NCI-H1417 treated with DMSO at 0.1 percent for 48 hours (cell line): ENCODE measurements around the gene PCDH15.

ENCODE experiments used
- DNase-seq: peaks from one replicate; lab custom pipeline; 2025; lab: John Stamatoyannopoulos, UW

The PCDH15 gene

DNA sequence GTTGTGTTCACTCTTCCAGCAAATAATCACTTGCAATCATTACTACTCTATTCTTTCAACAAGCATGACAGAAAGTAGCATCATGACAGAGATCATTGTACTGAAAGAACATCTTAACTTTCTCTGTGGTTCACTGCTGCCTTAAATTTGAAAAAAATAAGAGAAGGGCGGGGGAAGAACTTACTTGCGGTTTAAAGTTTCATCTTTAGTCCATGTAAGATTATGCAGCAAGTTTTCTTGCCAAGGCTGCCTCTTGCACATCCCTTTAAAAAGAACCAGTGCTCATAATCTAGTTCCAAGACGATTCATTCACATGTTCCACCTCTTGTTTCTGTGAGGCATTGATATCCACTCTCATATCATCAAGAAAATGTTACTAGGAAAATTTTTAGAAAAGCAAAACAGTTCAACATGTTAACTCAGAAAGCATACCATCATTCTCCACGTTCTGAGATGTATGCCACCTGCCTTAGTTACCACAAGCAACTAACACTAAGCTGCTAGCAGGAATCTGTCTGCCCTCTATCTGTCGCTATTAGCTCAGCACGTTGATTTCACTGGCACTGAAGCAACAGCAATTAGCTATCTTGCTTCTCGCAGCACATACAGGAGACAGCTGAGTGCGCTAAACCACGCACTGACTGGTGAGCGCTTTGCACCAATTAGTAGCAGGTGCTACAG is at the start of gene PCDH15:
Gene PCDH15, minus strand, starts transcription at position 491 of the 681 bp plus-strand sequence. CDS start 136,969 bp downstream, outside the sequence.
- peak; percentile 8 for DNase-seq

DNA sequence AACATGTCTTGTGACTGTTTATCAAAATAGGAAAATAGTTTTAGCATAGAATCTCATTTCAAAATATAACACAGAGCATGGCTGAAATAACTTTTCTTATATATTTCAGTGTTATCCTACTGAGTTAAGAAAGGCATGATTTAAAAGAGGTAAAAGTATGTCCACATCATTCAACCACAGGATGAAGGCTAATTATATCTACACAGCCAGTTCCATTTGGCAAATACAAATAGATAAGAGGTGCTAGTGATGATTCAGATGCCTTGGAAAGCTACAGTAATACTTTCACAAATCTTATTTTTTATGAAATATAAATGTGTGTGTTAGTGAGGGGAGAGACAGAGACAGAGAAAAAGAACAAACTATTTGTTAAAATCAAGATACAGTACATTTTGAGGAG is 42.9 kb upstream of the PCDH15 start:
- no peak for DNase-seq

DNA sequence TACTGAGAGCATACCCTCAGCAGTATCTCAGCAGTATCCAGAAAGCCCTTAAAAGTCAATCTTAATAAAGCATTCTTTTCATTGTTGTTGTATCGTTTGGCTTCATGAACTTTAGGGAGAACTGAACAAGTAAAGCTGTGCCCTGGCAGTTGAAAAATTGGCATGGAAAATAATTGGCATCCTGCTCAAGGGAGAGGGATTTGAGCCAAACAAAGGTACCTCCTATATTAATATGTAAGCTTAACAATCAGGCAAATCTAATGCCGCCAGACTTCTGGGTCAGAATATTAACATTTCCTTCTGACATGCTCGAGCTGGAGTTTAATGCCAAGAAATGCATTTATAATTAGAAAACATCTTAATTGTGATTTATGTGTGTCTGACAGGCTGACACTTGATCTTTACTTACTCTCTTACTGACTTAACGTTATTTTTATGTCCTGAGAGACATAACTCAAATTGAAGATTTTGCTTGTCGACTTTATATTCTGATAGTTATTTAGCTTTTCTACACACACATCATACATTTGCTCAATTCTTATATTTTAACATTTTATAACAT is 42.1 kb upstream of the PCDH15 start:
- no peak for DNase-seq

DNA sequence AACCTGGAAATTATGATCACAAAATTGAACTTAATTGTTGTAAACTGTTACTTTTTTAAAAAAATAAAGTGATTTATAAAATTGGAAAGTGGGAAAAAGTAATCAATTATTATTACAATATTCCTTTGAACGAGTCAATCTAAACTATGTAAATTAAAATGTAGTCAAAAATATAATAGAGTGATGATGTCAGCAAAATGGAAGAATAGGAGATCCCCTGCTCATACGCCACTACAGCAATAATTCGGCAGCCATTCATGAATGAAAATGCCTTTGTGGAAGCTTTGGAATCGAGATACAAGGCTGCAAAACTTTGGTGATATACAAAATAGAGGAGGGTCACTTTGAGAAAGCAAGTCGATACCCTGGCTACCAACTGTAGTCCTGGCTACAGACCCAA is 36.4 kb upstream of the PCDH15 start:
- no peak for DNase-seq

DNA sequence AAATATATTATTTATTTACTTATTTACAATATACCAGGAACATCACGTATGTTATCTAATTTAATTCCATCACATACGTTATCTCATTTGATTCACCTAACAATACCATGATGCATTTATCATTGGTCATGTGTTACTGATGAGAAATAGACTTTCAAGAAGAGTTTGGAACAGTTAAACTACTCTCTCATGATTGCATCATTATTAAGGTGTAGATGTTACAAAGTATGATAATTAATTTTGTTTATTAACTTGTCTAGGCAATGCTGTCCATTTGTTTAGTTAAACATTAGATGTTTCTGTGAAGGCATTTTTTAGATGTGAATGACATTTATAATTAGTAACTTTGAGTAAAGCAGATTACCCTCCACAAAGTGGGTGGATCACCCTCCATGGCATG is 32.0 kb upstream of the PCDH15 start:
- DNase-seq, result no peak

DNA sequence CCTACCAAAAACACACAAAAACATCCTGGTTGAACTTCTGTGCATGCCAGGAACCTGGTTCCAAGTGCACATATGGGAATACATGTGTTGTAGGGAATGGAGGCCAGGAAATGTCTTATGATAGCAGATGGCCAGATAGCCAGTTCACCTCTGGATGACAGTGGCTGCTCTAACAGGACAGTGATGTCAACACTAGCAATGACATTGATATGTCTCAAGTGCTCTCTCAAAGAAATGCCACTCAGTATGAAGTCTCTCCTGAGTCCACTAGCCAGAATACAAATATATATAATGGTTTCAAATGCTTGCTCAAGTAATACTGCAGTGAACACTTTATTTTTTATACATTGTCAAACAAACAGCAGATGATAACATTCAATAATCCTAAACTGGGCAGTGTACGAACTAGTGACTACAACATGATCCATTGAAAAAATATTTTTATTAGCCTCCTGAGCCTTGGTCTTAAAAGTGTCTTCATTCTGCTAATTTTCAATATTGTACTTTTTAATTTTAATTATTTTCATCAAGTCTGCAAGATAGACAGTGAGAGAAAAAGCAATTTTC is 26.0 kb upstream of the PCDH15 start:
- DNase-seq, result no peak

DNA sequence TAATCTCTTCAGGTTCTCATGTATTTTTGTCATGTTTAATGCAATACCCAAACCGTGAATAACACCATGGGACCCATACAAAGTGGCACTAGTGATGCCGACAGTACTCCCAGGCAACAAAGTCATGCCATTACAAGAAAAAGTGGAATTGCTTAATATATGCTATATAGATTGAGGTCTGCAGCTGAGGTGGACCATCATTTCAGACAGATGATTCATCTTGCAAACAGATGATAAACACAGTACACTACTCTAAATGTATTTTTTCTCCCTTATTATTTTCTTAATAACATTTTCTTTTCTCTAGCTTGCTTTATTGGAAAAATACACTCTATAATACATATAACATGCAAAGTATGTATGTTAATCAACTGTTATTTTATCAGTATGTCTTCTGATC is 14.6 kb upstream of the PCDH15 start:
- DNase-seq, result no peak

DNA sequence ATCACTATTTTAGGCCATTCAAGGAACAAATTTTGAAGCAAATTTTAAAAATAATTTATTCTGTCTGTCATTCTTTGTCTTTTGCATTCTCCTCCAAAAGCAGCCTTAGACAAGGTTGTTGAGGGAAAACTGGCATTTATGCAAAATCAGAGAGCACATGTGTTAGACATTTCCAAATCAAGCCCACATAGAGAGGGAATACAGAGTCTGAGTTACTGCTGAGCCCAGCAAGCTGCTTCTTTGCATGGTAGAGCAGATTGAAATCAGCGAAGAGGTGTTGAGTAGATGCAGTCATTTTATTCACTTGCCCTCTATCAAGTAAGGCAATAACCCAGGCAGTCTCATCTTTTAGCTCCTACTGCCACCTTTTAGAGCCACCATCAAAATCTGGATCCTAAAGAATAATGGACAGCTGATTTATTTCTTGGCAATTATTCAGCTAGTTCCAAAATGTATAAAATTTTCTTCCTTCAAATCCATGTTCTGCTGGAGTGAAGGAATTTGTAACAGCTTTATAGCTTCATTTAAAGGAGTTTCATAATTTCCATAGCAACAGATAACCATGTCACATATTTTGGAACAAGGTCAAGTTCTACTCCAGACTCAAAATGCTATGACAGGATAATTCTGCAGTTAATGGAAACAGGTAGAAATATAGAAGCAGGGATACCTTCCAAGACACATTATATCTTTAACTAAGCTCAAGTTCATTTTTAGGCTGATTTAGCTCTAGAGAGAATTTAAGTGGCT is 7.3 kb upstream of the PCDH15 start:
- DNase-seq, result no peak

DNA sequence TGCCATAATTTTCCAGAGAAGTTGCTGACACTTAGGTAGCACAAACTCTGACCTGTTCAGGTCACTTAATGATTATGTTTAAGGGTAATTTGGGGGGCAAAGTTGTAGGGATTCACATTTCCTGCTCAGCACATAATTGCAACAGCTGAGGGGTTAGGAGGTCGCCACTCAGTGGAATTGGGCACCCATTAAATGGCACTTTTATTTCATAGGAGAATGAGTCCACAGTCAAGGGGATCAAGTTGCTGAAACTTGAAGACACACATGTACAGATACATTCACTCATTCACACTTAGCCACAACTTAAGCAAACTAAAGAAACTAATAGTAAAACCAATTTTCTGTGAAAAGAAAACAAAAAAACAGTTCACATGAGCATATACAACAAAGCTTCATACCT is 1.5 kb downstream of the PCDH15 start:
- DNase-seq, result no peak

DNA sequence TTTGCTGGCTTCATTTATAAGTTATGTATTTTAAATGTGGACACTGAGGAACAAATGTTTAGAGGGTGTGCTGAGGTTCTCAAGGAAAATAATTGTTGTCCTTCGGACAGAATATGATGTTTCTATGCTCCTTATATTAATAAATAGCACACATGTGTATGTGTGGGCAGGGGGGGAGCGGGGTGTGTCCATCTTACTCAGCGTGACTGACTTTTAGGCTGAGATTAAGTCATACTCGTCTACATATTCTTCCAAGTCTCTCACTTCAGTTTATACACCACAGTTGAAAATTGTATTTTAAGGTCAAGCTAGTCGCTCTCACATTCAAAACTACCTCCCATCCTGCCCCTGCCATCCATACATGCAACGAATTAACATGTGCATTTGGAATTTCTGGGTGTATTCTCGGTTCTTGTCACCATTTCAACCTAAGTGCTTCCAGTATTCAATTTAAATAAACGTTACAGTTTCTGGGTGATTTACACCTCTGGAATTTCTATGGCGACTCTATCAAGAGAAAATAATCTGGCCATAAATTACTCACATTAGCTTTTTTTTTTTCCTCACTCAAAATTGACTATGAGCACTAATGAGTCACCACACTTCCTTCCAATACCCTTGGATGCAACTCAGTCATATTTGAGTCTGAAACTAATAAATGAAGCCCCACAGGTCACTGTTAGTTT is 3.3 kb downstream of the PCDH15 start:
- no peak for DNase-seq

DNA sequence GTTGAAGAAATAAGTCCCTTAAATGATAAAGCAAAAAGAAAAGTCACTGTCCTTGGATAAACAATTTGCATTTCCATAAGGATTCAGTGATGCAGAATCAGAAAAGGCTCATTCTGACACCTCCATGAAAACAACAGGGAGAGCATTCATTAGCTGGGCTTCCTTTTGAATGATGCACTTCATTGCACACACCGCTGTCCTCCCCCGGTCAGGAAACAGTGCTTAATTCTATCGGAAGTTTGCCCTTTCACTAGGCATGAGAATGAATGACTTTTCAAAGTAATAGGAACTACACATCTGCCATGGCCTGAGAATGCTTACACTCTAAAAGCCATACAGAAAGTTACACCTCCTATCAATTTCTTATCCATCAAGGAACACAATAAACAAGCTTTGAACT is 4.2 kb downstream of the PCDH15 start:
- DNase-seq, result no peak

DNA sequence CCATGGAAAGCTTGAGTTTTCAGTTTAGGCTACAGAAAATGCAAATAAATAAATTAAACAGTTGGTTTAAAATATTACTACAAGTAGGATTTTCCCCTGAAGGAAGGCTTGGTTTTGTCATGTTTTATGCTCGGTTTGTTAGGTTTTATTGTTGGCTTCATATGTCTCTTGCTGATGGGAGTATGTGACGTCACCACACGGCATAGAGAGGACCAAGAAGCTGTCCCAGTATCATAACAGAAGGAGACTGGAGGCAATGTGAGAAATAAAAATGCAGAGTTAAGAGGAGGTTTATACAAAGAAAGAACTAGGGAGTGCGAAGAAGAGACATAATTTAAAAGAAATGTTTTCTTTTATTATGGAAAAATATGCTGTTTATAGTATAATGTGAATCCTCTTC is 24.4 kb downstream of the PCDH15 start:
- no peak for DNase-seq

DNA sequence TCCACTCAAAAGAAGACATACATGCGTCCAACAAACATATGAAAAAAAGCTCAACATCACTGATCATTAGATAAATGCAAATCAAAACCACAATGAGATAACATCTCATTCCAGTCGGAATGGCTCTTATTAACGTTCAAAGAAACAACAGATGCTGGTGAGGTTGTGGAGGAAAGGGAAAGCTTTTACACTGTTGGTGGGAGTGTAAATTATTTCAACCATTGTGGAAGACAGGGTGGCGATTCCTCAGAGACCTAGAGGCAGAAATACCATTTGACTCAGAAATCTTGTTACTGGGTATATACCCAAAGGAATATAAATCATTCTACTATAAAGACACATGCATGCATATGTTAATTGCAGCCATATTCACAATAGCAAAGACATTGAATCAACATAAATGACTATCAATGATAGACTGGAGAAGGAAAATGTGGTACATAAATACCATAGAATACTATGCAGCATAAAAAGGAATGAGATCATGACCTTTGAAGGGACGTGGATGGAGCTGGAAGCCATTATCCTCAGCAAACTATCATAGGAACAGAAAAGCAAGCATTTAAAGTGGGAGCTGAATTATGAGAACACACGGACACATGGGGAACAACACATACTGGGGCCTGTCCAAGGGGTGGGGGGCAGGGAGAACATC is 28.4 kb downstream of the PCDH15 start:
- DNase-seq, result no peak

DNA sequence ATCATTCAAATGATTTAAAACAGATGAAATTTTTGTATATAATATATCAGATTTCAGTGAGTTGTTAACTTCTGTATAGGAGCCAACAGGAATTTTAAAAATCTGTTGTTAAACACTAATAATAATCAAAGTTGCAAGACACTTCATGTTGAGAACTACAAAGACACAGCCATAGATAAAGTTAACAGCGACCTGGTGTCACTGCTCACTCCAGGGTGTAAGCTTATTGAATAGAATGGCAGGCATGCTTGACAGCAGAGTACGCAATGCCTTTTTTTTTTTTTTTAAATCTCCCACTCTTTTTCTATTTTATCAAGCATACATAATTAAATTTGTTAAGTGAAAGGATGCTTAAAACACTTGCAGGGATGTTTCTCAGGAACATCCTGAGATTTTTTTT is 32.0 kb downstream of the PCDH15 start:
- no peak for DNase-seq

DNA sequence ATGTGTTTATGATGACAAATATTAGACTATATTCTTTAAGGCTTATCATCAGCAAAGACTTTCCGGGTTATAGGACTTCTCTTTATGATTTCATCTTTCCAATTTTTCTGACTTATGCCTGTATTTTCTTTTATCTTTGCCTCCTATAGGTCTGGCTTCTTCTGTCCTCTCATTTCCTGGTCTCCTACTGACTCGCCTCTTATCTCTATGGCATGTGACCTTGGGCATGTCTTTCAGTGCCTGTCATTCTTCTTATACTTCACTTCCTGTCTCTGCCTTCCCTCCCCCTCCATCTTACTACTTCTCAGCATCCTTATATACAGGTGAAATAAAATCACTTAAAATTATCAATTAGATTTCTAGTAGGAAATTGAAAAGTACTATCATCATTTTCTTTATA is 42.2 kb downstream of the PCDH15 start:
- DNase-seq, result no peak

DNA sequence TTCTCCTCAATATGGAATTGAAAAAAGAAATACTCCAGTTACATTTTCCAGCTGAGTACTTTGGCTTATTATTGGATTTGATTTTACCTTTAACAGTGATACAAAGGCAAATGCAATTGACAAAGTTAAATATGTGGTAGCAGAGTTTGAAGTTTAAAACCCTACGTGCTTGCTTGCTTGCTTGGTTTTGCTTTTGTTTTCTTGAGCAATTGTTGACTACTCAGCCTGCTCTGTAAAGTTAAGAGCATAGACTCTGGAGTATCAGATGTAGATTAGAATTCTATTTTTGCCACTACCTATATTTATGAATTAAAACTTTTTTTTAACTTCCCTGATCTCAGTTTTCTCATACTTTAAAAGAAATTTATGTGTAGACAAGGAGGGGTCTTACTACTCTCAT is 51.4 kb downstream of the PCDH15 start:
- no peak for DNase-seq

DNA sequence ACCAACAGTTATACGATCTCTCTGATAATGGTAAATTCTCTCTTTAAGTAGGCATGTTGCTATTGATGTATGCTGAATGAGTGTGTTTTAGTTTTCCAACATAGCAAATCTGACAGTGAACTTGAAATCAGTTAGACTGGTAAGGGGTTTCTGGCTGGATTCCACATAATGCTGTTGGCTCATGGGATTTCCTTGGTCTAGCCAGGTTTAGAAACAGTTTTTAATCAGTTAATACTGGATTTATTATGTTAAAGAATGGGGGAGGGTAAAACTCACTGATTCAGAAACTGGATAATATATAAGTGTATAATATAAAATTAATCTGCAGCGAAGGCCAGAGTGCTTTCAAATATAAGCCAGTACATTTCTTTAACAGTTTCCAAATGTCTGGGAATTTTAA is 55.6 kb downstream of the PCDH15 start:
- no peak for DNase-seq

DNA sequence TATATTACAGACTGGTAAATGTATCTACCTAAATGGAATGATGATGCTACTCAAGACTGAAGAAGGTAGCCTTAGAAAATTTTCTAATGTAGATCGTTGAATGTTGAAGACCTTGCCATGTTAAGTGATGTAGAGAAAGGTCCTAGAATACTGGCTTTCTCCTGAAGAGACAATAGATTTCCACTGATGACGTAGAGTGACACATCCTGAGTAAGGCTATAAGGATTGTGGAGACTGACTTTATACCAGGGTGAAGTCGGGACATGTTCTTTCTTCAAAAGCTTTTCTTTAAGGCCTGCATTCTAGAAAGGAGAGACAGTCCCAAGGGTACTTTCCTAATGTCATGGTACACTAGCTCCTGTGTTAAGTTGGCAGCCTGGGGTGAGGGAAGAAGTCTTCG is 58.6 kb downstream of the PCDH15 start:
- DNase-seq, result no peak

DNA sequence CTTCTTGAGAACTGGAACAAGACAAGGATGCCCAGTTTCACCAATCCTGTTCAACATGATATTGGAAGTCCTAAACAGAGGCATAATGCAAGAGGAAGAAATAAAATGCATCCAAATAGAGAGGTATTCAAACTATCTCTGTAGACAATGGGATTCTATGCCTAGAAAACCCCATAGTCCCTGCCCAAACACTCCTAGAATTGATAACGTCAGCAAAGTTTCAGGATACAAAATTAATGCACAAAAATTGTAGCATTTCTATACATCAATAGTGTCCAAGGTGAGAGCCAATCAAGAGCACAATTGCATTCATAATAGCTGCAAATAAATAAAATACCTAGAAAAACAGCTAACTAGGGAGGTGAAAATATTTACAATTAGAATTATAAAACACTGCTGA is 72.5 kb downstream of the PCDH15 start:
- no peak for DNase-seq

DNA sequence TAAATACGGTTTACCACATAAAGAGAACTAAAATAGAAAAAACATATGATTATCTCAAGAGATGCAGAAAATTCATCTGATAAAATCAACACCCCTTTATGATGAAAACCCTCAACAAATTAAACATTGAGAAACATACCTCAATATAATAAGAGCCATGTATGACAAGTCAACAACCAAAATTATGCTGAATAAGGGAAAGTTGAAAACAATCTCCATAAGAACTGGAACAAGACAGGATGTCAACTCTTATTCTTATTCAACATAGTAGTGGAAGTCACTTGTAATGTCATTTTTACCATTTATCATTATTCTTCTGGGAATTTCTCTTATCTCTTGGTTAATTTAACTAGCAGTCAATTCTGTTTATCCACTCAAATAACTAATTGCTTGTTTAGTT is 79.0 kb downstream of the PCDH15 start:
- DNase-seq, result no peak

DNA sequence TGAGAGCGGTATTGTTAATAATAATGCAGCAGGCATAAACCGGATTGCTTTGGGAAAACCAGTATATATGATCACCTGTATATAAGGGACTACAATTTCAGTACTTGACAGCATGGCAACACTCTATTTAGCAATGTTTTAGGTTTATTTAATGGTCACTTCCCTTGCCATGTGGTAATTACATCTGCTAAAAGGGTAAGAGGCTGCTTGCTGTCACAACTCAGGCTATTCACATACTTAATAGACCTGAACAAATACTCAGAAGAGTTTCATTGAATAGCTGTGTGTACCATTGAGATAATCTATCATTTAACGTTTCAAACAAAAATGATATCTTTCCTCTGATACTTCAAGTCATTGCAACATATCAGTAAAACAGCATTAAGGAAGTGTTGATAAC is 90.1 kb downstream of the PCDH15 start:
- DNase-seq, result peak; percentile 46

DNA sequence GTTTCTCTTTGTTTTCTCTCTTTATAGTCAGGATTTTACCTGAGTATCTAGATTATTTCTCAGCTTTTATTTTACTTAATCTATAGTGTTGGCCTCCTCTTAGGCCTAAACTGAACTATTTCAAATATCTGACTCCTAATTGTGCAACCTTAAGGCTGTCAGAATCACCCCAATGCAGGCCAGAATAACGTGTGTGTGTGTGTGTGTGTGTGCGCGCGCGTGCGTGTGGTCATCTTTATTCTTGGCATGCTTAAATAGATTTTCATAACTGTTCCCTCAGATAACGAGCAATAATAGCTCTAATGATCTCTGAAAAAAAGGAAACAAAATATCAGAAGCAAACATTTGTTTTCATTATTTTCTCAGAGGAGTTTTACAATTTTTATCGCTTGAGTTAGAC is 92.4 kb downstream of the PCDH15 start:
- no peak for DNase-seq
